ENCODE results near the gene SAMD9L. TPM values are rescaled to one million over a fixed set of nuclear protein-coding genes. Genes with fewer than 3 reads are reported as not detected.
A peak's percentile ranks its signal among the peaks of the same experiment; 100 is the strongest.

SAMD9L gene
- total and polyA plus RNA-seq, 2 of the 4 experiments (the other 2 are of a cell fraction) = 1.9 to 4.1 TPM

GRCh38 chr7:93185303-93186027 is 37.3 kb upstream of the SAMD9L start:
- ATAC-seq (ENCODE audit: low read depth) (no peak), DNase-seq (peak; percentile 23)
- no peaks in the 10 kb centered on the region for H3K36me3 ChIP-seq (ENCODE audit: control insufficient read depth, insufficient read depth, low read length)
- no CpG with 5 or more reads among the region's 1 CpG for WGBS, 2 experiments (ENCODE audit: extremely low coverage in 2 of 2, insufficient read length in 1 of 2)
- no peaks in the 10 kb centered on the region for H3K4me1 ChIP-seq (ENCODE audit: control insufficient read depth, insufficient read depth, low read length)
- intact Hi-C loops (cut with micrococcal nuclease) (loop anchor here (5.0 kb wide), 1 partner anchor 1013 kb away; no protein-coding TSS in a partner anchor), dilution Hi-C loops (cut with HindIII; ENCODE audit: low sequenced_read_pairs, unreplicated experiment) (no loop called here), in situ Hi-C loops (cut with MboI; ENCODE audit: low sequenced_read_pairs) (no loop called here)
- H3K9ac ChIP-seq (ENCODE audit: low read depth, low read length) = no peak overlapping the region
- H3K23ac ChIP-seq (ENCODE audit: low read depth, low read length) = no peak overlapping the region
- H4K5ac ChIP-seq (ENCODE audit: low read depth, low read length) = no peak overlapping the region
- no peaks in the 10 kb centered on the region for H3K79me1 ChIP-seq (ENCODE audit: low read depth in 1 of 2, low read length in 2 of 2)
- peaks cover 16% of the 10 kb centered on the region for H3K27me3 ChIP-seq (ENCODE audit: control insufficient read depth, insufficient read depth, low read length)
- H3K4ac ChIP-seq (ENCODE audit: low read depth, low read length) = no peak overlapping the region
- no peak overlapping the region for H3K27ac ChIP-seq (ENCODE audit: insufficient read depth, low read length)
- CTCF ChIA-PET = no interaction called here
- H2BK120ac ChIP-seq (ENCODE audit: low read depth, low read length) = no peak overlapping the region
- H3K9me3 ChIP-seq (ENCODE audit: control insufficient read depth, insufficient read depth, low read length) = no peaks in the 10 kb centered on the region
- H3K14ac ChIP-seq (replicated peaks; ENCODE audit: low read depth, low read length) = no peak overlapping the region
- H3K9me1 ChIP-seq (ENCODE audit: insufficient read depth, low read length) = no peaks in the 10 kb centered on the region
- H2AK9ac ChIP-seq (replicated peaks; ENCODE audit: low read depth, low read length, poor library complexity) = no peak overlapping the region
- H3K18ac ChIP-seq (ENCODE audit: low read depth, low read length) = no peak overlapping the region
- no TSS peak for BruUV-seq (replicated peaks)
- no peak overlapping the region for H2AFZ ChIP-seq (replicated peaks; ENCODE audit: low read length, poor library complexity)
- TF ChIP-seq RCOR1 (IDR thresholded peaks at IDR 0.05; ENCODE audit: insufficient replicate concordance, low read length) (no peak), BHLHE40 (IDR thresholded peaks at IDR 0.05; ENCODE audit: low read depth, low read length) (no peak), MAFK (IDR thresholded peaks at IDR 0.05; ENCODE audit: low read depth, low read length) (no peak), NFE2L2 (IDR thresholded peaks at IDR 0.05; ENCODE audit: low read depth, low read length) (no peak), RFX5 (IDR thresholded peaks at IDR 0.05; ENCODE audit: low read depth, low read length) (no peak), CEBPB (IDR thresholded peaks at IDR 0.05; ENCODE audit: low read depth, low read length) (peak; percentile 19; the same call in 1 of the 2 replicates)
- no peak overlapping the region for H3K4me3 ChIP-seq (ENCODE audit: insufficient read depth, low read depth, low read length)
- H2BK5ac ChIP-seq (ENCODE audit: low read depth, low read length, poor library complexity, severe bottlenecking) = no peak overlapping the region
- H3K4me2 ChIP-seq (ENCODE audit: low read depth, low read length) = no peak overlapping the region
- no peak overlapping the region for H2AK5ac ChIP-seq (ENCODE audit: low read depth, low read length)
- no peak overlapping the region for H3K56ac ChIP-seq (ENCODE audit: extremely low read depth, insufficient read depth, low read length)
- H2BK15ac ChIP-seq (ENCODE audit: low read depth, low read length) = no peak overlapping the region
- no peak overlapping the region for H2BK20ac ChIP-seq (ENCODE audit: low read depth, low read length)
- H4K20me1 ChIP-seq (ENCODE audit: insufficient read depth, low read length) = no peaks in the 10 kb centered on the region
- POLR2A ChIA-PET (ENCODE audit: unreplicated experiment) = no interaction called here
- H4K8ac ChIP-seq (ENCODE audit: low read depth in 2 of 2, low read length in 2 of 2) = no peak overlapping the region
- H4K91ac ChIP-seq (ENCODE audit: insufficient read depth, low read depth, low read length) = no peak overlapping the region

Data from IMR-90 (cell line).